C1 segment of cervical spinal cord (tissue), 14 donors: ENCODE measurements around the gene TLR7.
A peak's percentile ranks its signal among the peaks of the same experiment; 100 is the strongest.

Source experiments
- DNase-seq, 14 donors: peaks; one replicate each; lab custom pipeline; 2025; lab: John Stamatoyannopoulos, UW

Gene TLR7

DNA sequence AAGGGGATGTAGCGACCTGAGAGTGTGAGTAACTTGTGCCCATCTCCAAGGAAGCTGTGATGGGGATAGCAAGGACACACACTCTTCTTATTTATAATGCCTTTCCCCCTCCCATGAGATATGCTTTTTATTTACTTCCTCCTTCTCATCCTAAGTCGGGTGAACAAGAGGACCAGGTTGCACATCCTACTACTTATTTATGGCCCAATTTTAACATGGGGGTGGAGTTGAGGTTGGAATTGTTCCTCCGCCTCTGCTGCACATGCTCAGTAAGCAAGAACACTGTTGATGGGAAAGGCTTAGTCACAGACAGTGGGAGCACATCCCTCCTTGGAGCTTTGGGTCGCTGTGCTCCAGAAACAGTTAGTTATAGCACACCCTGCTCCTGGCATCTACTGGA lies 24.3 kb downstream of the TLR7 start:
- DNase-seq = no peak

DNA sequence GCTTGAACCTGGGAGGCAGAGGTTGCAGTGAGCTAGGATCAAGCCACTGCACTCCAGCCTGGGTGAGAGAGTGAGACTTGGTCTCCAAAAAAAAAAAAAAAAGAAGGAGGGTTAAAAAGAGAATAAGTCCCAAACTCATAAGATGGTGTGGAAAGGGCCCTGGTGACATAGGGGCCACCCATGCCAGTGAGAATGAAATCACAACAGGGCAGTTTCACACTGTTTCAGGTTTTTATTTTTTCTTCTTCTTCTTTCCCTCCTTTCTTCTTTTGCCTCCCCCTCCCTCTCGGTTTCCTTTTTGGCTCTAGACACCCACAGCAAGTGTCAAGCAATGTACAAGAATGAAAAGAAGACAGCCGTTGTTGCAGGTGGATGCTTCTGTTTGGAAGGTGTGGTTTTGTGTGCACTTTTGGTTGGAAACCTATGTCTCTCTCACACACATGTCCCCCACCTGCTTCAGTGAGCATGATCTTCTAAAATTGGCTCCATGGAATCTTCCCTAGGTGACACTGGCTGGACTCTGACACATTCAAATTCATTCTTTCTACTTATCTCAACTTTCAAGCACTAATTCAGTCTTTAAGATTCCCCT lies 25.1 kb downstream of the TLR7 start:
- no peak for DNase-seq

DNA sequence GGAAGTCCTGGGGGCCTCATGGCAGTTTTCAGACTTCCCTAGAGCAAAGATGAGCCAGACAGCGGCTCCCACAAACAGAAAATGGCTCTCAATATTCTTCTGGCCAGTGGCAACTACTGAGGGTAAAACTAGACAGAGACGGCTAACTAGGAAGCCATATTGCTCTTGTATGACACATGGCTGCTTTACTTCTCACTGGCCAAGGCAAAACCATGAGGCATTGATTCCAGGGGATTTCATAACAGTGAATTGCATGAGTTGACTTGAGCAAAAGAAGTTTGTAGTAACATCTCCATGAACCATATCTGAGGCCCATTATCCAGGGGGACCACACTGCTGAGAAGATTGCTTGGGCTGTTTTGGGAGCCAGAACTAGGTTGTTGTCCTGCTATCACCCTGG lies 25.8 kb downstream of the TLR7 start:
- DNase-seq = no peak

DNA sequence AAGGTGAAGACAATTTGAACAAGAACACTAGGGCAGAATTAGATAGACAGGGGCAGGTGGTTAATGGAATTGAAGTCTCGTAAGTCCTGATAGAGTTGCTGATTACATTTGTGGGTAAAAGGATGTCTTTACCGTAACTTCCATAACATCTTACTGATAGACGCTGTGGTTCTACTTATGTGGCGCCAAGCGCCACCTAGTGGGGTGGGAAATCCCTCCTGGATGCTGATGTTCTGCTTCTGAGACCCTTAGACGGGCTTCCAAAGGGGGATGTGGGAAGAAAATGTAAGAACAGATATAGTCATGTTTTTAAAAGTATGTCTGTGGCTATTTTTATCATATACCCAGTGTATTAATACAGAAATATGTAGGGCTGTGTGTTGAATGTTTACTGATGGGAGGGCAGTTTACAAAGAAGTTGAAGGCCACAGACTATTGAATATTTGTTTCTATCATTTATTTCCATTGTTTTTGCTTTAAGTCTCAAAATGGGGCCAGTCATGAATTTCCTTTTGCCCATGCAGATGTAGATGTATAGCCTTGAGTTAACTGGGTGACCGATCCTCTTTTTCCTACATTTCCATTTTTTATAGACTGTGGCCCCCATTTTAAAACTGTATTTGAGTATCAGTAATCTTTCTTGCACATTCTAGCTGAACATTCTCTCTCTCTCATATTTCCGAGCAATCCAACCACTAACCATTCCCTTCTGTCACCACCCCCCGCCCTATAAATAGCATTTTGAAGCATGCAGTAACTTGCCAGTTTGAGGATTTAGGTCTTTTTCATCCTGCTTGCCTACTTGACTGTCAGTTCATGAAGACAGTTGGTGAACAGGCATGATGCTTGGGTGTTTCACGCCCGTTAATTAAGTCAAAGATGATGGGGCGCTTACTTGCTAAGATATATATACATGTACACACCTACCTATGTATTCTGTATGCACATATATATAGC lies 27.5 kb downstream of the TLR7 start:
- DNase-seq = peak in 3 of 14 donors; percentile 2 to 5 (median 3)

DNA sequence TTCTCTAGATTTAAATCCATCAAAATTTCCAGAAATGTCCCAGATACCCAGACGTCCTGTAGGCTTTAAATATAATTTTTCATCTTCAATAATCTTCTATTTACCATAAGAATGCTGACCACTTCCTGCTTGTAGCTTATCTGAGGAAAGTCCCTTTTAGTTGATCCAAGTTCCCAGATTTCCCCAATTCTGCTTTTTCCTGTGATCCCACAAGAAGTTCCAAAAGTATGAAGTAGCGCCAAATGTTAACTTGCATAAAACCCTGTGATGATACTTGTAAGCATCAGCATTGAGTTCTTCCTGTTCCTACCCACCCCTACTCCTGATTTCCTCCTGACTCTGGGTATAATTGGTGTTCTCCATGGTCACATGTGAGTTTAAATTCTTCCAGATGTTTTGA lies 29.0 kb downstream of the TLR7 start:
- no peak for DNase-seq

DNA sequence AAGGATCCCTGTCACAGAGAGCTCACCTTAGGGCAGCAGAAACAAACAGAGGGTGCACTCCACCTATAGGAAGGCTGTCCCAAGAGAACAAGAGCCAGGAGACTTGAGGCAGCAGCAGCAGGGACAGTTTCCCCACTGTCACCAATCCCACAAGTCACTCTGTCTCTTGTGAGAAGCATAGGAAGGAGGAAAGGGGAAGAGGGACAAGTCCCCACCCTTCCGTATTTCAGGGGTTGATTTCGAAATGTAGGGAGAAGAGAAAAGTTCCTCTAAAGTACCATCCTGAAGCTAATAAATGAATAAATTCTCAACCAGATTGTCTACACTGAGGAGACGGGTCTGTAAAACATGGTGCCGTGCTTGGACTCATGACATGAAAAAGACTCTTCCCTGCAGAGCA lies 30.1 kb downstream of the TLR7 start:
- no peak for DNase-seq

DNA sequence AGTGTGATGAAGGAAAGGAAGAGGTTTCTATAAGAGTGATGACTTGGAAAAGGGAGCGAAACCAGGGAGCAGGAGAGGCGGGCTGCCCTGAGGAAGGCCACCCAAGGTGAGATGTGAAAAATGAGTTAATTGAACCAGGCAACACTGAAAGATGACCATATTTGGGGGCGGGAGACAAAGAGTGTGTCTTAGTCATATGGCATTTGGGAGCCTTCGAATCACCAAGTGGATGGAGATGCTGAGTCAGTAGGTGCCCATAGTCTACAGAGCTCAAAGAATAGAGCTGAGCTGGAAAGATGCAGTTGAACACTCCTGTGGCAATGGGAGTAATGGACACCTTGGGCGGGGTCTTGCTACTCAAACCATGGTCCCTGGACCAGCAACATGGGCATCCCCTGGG lies 31.2 kb downstream of the TLR7 start:
- no peak for DNase-seq

DNA sequence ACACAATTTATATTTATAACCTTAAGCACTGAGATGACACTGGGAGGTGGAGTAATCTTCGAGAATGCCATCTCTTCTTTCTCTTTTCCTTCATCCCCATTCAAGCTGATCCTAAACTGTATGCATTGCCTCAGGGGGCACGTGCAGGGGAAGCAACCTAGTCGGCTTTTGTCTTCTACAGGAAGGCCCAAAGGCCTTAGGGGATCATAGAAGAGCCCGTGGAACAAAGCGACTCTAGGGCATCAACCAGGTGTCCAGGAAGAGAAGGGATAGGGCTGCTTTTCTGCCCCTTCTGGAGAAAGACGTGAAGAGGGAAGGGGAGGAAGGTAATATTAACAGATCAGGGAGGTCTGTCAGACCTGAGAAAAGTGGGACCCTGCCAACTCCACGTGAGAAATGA lies 32.6 kb downstream of the TLR7 start:
- no peak for DNase-seq

DNA sequence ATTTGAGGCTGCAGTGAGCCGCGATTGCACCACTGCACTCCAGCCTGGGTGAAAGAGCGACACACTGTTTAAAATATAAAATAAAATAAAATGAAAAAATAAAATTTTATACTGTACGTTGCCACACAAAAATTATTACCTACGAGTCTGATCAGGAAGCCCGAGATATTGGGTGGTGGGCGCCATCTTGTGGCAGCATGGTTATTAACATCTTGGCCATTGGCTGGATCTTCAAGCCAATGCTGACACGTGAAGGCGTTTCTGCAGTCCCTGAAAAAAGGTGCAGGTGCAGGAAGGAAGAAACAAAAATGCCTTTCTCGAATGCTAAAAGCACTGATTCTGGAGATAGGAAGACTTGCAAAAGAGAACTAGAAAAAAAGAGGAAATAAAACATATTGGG lies 34.6 kb downstream of the TLR7 start:
- peak in 7 of 14 donors; percentile 0 to 35 (median 8) for DNase-seq

DNA sequence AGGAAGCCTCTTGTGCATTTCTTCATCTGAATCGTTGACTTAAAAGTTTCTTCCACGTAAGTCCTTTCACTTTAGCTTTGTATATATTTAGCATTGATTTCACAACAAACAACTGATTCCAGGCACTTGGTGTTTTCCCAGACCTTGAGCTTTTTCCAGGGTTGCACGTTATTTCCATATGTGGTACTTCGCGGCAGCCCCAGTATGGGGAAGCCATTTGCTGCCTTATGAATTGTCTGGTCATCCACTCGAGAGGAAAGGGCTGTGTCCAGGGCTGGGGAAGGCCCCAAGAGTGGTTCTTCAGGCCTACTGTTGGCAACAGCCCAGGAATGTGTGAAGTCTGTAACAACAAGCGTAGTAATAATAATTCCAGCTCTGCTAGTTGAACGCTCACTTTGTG lies 36.8 kb downstream of the TLR7 start:
- no peak for DNase-seq

DNA sequence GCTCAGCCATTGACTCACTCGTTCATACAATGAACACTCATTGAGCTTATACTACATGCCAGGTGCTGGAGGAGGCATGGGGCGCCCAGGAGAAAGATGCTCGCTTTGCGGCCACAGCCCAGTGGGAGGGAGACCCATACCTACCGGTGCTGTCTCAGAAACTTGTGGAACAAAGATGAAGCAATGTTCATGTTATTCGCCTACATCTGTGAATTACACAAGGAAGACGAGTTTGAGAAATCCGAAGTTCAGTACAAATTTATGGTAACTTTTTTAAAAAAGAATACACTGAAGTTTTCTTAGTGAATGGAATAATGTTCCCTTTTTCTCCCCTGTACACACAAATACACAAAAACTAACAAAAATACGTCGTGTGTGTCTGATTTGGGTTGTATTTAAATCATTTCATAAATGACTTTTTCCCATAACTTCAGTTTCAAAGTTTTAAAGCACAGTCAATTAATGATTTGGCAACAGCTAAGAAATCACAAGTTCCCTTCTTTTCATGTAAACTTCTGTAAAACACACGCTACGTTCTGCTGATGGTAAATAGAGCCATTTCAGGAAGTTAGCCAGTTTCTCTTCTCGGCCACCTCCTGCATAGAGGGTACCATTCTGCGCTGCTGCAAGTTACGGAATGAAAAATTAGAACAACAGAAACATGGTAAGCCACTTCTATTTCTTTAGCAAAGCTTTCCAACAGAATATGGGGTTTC lies 39.3 kb downstream of the TLR7 start, which contains the start of gene TLR8:
Gene TLR8, plus strand, starts transcription at position 575 of the 716 bp plus-strand sequence. Its CDS starts 87 bp downstream, at position 662.
- DNase-seq = no peak

DNA sequence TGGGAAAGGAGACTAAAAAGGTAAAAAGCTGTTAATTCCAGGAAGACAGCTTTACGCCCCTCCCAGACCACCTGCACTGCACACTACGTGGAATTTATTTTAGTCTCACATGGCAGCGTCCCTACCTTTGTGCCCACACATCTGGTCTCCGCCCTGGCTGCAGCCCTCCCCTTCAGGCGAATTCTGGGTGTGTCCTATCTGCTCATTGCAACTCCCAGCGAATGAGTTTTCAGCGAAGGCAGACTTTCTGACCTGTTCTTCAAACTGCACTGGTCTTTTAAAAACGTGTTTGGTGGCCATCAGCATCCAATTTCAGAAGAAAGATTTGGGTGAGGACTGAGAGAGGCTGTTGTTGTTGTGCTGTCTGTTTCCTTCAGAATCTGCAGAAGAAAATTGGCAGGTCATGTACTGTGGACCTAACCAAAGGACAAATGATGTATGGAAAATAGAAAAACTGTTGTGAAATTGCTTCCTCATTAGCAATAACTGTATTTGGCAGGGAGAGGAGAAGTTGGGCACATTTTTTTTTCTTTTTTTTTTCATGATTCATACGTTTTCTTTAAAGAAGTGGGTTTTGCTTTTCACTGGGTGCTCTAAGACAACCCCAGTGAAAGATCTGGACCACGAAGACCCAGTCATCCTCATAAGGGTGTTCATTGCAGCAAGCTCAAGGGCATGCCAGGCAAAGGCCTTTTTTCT lies 43.7 kb downstream of the TLR7 start:
- no peak for DNase-seq

DNA sequence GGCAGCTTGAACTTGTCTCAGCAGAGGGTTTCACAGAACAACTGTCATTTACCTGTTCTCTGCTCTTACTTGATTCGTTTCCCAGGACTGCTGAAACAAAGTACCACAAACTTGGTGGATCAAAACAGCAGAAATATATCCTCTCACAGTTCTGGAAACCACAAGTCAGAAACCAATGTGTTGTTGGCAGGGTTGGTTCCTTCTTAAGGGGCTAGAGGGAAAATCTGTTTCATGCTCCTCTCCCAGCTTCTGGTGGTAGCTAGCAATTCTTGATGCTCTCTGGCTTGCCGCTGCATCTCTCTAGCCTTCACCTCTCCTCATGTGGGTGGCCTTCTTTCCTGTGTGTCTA lies 44.2 kb downstream of the TLR7 start:
- no peak for DNase-seq

DNA sequence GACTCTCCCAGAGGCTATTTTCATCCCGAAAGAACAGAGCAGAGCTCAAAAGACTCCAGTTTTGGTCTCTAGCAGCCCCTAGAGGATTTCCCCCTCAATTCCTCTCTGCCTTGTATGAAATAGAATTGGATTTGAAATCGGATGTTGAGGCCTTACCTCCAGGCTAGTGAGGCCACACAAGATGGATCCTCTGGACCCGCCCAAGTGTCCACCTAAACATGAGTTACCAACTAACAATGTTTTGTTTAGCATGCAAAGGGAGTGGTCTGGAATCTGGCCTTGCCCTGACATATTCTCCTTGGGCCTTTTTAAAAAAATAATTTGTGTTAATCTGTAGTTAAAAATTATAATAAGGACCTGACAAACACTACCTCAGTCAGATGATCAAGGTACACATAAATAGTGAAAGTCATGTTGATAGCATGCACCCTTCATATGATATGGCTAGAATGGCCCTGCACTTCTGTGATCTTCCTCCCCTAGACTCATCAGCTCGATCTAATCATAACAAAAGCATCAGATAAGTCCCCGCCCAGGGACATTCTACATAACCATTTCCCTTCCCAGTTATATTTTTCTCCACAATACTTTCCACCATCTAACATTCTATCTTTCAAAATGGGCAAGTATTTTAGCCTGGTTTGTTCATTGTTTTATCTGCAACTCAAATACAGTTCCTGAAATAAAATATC lies 46.1 kb downstream of the TLR7 start:
- DNase-seq = no peak

DNA sequence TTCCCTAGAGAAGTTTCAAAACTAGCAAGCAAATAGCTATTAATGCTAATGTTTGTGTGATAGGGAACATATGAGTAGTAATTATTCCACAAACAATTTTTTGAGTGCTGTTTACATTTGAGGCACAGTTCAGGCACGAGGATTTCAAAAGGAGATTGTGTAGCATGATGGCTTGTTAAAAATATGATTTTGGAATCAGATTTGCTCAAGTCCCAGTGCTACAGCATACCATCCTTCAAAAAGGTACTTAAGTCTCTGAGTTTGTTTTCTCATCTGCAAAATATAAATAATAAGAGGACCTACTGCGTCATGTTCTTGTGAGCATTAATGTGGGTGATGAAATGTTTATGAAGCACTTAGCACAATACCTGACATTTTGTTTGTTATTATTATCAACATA lies 50.9 kb downstream of the TLR7 start:
- no peak for DNase-seq

DNA sequence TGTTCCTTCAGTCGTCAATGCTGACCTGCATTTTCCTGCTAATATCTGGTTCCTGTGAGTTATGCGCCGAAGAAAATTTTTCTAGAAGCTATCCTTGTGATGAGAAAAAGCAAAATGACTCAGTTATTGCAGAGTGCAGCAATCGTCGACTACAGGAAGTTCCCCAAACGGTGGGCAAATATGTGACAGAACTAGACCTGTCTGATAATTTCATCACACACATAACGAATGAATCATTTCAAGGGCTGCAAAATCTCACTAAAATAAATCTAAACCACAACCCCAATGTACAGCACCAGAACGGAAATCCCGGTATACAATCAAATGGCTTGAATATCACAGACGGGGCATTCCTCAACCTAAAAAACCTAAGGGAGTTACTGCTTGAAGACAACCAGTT lies 52.2 kb downstream of the TLR7 start:
- DNase-seq = no peak

DNA sequence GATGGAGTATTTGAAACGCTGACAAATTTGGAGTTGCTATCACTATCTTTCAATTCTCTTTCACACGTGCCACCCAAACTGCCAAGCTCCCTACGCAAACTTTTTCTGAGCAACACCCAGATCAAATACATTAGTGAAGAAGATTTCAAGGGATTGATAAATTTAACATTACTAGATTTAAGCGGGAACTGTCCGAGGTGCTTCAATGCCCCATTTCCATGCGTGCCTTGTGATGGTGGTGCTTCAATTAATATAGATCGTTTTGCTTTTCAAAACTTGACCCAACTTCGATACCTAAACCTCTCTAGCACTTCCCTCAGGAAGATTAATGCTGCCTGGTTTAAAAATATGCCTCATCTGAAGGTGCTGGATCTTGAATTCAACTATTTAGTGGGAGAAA lies 52.7 kb downstream of the TLR7 start:
- DNase-seq = no peak

DNA sequence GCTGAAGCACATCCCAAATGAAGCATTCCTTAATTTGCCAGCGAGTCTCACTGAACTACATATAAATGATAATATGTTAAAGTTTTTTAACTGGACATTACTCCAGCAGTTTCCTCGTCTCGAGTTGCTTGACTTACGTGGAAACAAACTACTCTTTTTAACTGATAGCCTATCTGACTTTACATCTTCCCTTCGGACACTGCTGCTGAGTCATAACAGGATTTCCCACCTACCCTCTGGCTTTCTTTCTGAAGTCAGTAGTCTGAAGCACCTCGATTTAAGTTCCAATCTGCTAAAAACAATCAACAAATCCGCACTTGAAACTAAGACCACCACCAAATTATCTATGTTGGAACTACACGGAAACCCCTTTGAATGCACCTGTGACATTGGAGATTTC lies 54.1 kb downstream of the TLR7 start:
- DNase-seq = no peak

DNA sequence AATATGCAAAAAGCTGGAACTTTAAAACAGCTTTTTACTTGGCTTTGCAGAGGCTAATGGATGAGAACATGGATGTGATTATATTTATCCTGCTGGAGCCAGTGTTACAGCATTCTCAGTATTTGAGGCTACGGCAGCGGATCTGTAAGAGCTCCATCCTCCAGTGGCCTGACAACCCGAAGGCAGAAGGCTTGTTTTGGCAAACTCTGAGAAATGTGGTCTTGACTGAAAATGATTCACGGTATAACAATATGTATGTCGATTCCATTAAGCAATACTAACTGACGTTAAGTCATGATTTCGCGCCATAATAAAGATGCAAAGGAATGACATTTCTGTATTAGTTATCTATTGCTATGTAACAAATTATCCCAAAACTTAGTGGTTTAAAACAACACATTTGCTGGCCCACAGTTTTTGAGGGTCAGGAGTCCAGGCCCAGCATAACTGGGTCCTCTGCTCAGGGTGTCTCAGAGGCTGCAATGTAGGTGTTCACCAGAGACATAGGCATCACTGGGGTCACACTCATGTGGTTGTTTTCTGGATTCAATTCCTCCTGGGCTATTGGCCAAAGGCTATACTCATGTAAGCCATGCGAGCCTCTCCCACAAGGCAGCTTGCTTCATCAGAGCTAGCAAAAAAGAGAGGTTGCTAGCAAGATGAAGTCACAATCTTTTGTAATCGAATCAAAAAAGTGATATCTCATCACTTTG lies 55.2 kb downstream of the TLR7 start:
- no peak for DNase-seq

DNA sequence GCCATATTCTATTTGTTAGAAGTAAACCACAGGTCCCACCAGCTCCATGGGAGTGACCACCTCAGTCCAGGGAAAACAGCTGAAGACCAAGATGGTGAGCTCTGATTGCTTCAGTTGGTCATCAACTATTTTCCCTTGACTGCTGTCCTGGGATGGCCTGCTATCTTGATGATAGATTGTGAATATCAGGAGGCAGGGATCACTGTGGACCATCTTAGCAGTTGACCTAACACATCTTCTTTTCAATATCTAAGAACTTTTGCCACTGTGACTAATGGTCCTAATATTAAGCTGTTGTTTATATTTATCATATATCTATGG lies 55.7 kb downstream of the TLR7 start:
- no peak for DNase-seq

DNA sequence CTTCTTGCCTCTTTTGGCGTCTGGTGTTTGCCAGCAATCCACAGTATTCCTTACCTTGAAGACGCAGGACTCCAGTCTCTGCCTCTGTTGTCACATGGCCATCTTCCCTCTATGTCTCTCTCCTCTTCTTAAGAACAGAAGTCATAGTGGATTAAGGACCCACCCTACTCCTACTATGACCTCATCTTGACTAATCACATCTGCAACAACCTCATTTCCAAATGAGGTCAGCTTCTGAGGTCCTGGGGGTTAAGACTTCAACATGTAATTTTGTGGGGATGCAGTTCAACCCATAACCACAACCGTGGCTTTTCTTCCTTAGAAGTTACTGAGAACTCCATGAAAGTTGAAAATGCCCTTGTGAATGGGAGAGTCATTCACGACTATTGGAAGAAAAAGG lies 62.8 kb downstream of the TLR7 start:
- DNase-seq = no peak
